ENCODE measurements around the gene RORB.

- no peak for TF ChIP-seq POLR2AphosphoS5 (IDR thresholded peaks at IDR 0.05; ENCODE audit: low read depth, low read length)
- no peak for TF ChIP-seq CTCF (IDR thresholded peaks at IDR 0.05)
- no peak for TF ChIP-seq TCF7L2 (IDR thresholded peaks at IDR 0.05; ENCODE audit: low read depth, low read length)
Measured at GRCh38 chr9:74521009-74521408, 23.9 kb downstream of the RORB start.

All from Panc1 (cell line).